ENCODE results near the gene SCUBE1. TPM values are rescaled to one million over a fixed set of nuclear protein-coding genes. Genes with fewer than 3 reads are reported as not detected.

Gene SCUBE1
- total and polyA plus RNA-seq, 2 of the 4 experiments (the other 2 are of a cell fraction), result not detected

- Histone ChIP-seq H3K9ac (ENCODE audit: low read depth, low read length) (no peak overlapping the region), H3K36me3 (ENCODE audit: control insufficient read depth, insufficient read depth, low read length) (no peaks in the 10 kb centered on the region), H2BK120ac (ENCODE audit: low read depth, low read length) (no peak overlapping the region), H3K4me2 (ENCODE audit: low read depth, low read length) (no peak overlapping the region), H2BK5ac (ENCODE audit: low read depth, low read length, poor library complexity, severe bottlenecking) (no peak overlapping the region), H3K9me3 (ENCODE audit: control insufficient read depth, insufficient read depth, low read length) (no peaks in the 10 kb centered on the region), H4K8ac (ENCODE audit: low read depth in 2 of 2, low read length in 2 of 2) (no peak overlapping the region), H3K27ac (ENCODE audit: insufficient read depth, low read length) (no peak overlapping the region), H4K91ac (ENCODE audit: insufficient read depth, low read depth, low read length) (no peak overlapping the region), H3K9me1 (ENCODE audit: insufficient read depth, low read length) (no peaks in the 10 kb centered on the region), H3K79me1 (ENCODE audit: low read depth in 1 of 2, low read length in 2 of 2) (no peaks in the 10 kb centered on the region), H4K20me1 (ENCODE audit: insufficient read depth, low read length) (no peaks in the 10 kb centered on the region), H2AK5ac (ENCODE audit: low read depth, low read length) (no peak overlapping the region), H3K14ac (replicated peaks; ENCODE audit: low read depth, low read length) (no peak overlapping the region), H3K23ac (ENCODE audit: low read depth, low read length) (no peak overlapping the region), H3K4me1 (ENCODE audit: control insufficient read depth, insufficient read depth, low read length) (no peaks in the 10 kb centered on the region), H3K18ac (ENCODE audit: low read depth, low read length) (no peak overlapping the region), H4K5ac (ENCODE audit: low read depth, low read length) (no peak overlapping the region), H3K4ac (ENCODE audit: low read depth, low read length) (no peak overlapping the region), H2BK15ac (ENCODE audit: low read depth, low read length) (no peak overlapping the region), H3K56ac (ENCODE audit: extremely low read depth, insufficient read depth, low read length) (no peak overlapping the region), H2AK9ac (replicated peaks; ENCODE audit: low read depth, low read length, poor library complexity) (no peak overlapping the region), H3K4me3 (ENCODE audit: insufficient read depth, low read depth, low read length) (no peak overlapping the region), H3K27me3 (ENCODE audit: control insufficient read depth, insufficient read depth, low read length) (peaks cover 63% of the 10 kb centered on the region), H2AFZ (replicated peaks; ENCODE audit: low read length, poor library complexity) (no peak overlapping the region), H2BK20ac (ENCODE audit: low read depth, low read length) (no peak overlapping the region)
- no TSS peak for BruUV-seq (replicated peaks)
- intact Hi-C loops (cut with micrococcal nuclease), result no loop called here
- ChIA-PET POLR2A (ENCODE audit: unreplicated experiment) (no interaction called here), CTCF (no interaction called here)
- no peak for ATAC-seq (ENCODE audit: low read depth)
- no peak for DNase-seq
- in situ Hi-C loops (cut with MboI; ENCODE audit: low sequenced_read_pairs), result no loop called here
- TF ChIP-seq USF2 (IDR thresholded peaks at IDR 0.05; ENCODE audit: low read depth, low read length), result no peak
- no peak for TF ChIP-seq MAZ (IDR thresholded peaks at IDR 0.05; ENCODE audit: borderline replicate concordance, low read depth, low read length)
- TF ChIP-seq CHD1 (IDR thresholded peaks at IDR 0.05; ENCODE audit: low read depth, low read length), result no peak
- TF ChIP-seq FOS (IDR thresholded peaks at IDR 0.05; ENCODE audit: low read depth, low read length), result no peak
- no peak for TF ChIP-seq NFE2L2 (IDR thresholded peaks at IDR 0.05; ENCODE audit: low read depth, low read length)
- no peak for TF ChIP-seq SMC3 (IDR thresholded peaks at IDR 0.05; ENCODE audit: low read depth, low read length)
- TF ChIP-seq CTCF (conservative IDR thresholded peaks at IDR 0.05; ENCODE audit: low read depth, low read length), result no peak
- TF ChIP-seq CEBPB (IDR thresholded peaks at IDR 0.05; ENCODE audit: low read depth, low read length), result no peak
- no peak for TF ChIP-seq RCOR1 (IDR thresholded peaks at IDR 0.05; ENCODE audit: insufficient replicate concordance, low read length)
- no peak for TF ChIP-seq MXI1 (IDR thresholded peaks at IDR 0.05; ENCODE audit: borderline replicate concordance, low read depth, low read length)
- no peak for TF ChIP-seq BHLHE40 (IDR thresholded peaks at IDR 0.05; ENCODE audit: low read depth, low read length)
- TF ChIP-seq POLR2A (IDR thresholded peaks at IDR 0.05; ENCODE audit: low read depth, low read length), result no peak
- no peak for TF ChIP-seq MAFK (IDR thresholded peaks at IDR 0.05; ENCODE audit: low read depth, low read length)
- TF ChIP-seq RAD21 (IDR thresholded peaks at IDR 0.05; ENCODE audit: low read length), result no peak
- no peak for TF ChIP-seq ELK1 (IDR thresholded peaks at IDR 0.05; ENCODE audit: borderline replicate concordance, low read depth, low read length)
- no peak for TF ChIP-seq RFX5 (IDR thresholded peaks at IDR 0.05; ENCODE audit: low read depth, low read length)
- WGBS, 2 experiments (ENCODE audit: extremely low coverage in 2 of 2, insufficient read length in 1 of 2), result 46% methylated on average over 14 of the region's 19 CpGs; no CpG with 5 or more reads in 1 of the 2 experiments
- dilution Hi-C loops (cut with HindIII; ENCODE audit: low sequenced_read_pairs, unreplicated experiment), result no loop called here
These were observed 104.6 kb downstream of the SCUBE1 start for GRCh38 chr22:43238526-43239006.

Measured in IMR-90 (cell line).